SK-N-SH (cell line): ENCODE results near the gene ENDOD1.

Source experiments
- EP300 ChIP-seq, 2 experiments: IDR thresholded peaks; 2 replicates each; pipeline versions ENCODE4 v1.4.0 to v1.6.1; 2012; ENCODE audit warnings: borderline replicate concordance in 1 of 2, low read depth in 1 of 2, low read length in 1 of 2
- GABPA ChIP-seq: IDR thresholded peaks from 2 replicates; pipeline ENCODE4 v1.4.0; 2012; ENCODE audit warnings: low read depth, mild to moderate bottlenecking
- POLR2AphosphoS5 ChIP-seq: IDR thresholded peaks from 2 replicates; pipeline ENCODE4 v1.6.1; 2012; ENCODE audit warnings: low read depth, low read length
- TF ChIP-seq, protein P1 (sequence below): fragments of 200-600 bp; sonication (generic); IDR thresholded peaks from 2 replicates; pipeline ENCODE4 v1.6.1; 2017; ENCODE audit warnings: antibody characterized with exemption, mild to moderate bottlenecking, moderate library complexity
- TF ChIP-seq, protein P2 (sequence below): IDR thresholded peaks from 2 replicates; pipeline ENCODE4 v1.6.1; 2012; ENCODE audit warnings: mild to moderate bottlenecking, low read depth, low read length, moderate library complexity

DNA sequence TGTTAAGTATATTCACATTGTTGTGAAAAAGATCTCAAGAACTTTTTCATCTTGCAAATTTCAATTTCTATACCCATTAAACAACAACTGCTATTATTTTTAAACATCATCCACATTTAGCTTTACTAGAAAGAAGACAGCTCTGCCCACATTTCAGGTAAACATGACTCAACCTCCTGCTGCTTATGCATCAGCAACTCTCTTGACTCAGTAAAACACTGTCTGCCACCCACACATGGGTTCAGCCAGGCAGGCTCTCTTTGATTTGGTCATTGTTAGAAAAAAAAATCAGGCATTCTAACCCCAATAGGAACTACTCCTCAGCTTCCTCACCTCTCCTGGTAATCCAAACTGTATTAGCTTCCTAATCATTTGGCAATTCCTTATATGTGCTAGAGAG is 5.1 kb upstream of the ENDOD1 start:
- TF ChIP-seq, protein P1, sequence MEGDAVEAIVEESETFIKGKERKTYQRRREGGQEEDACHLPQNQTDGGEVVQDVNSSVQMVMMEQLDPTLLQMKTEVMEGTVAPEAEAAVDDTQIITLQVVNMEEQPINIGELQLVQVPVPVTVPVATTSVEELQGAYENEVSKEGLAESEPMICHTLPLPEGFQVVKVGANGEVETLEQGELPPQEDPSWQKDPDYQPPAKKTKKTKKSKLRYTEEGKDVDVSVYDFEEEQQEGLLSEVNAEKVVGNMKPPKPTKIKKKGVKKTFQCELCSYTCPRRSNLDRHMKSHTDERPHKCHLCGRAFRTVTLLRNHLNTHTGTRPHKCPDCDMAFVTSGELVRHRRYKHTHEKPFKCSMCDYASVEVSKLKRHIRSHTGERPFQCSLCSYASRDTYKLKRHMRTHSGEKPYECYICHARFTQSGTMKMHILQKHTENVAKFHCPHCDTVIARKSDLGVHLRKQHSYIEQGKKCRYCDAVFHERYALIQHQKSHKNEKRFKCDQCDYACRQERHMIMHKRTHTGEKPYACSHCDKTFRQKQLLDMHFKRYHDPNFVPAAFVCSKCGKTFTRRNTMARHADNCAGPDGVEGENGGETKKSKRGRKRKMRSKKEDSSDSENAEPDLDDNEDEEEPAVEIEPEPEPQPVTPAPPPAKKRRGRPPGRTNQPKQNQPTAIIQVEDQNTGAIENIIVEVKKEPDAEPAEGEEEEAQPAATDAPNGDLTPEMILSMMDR, result no peak
- no peak for TF ChIP-seq EP300 (IDR thresholded peaks at IDR 0.05; ENCODE audit: borderline replicate concordance in 1 of 2, low read depth in 1 of 2, low read length in 1 of 2)
- TF ChIP-seq, protein P2, sequence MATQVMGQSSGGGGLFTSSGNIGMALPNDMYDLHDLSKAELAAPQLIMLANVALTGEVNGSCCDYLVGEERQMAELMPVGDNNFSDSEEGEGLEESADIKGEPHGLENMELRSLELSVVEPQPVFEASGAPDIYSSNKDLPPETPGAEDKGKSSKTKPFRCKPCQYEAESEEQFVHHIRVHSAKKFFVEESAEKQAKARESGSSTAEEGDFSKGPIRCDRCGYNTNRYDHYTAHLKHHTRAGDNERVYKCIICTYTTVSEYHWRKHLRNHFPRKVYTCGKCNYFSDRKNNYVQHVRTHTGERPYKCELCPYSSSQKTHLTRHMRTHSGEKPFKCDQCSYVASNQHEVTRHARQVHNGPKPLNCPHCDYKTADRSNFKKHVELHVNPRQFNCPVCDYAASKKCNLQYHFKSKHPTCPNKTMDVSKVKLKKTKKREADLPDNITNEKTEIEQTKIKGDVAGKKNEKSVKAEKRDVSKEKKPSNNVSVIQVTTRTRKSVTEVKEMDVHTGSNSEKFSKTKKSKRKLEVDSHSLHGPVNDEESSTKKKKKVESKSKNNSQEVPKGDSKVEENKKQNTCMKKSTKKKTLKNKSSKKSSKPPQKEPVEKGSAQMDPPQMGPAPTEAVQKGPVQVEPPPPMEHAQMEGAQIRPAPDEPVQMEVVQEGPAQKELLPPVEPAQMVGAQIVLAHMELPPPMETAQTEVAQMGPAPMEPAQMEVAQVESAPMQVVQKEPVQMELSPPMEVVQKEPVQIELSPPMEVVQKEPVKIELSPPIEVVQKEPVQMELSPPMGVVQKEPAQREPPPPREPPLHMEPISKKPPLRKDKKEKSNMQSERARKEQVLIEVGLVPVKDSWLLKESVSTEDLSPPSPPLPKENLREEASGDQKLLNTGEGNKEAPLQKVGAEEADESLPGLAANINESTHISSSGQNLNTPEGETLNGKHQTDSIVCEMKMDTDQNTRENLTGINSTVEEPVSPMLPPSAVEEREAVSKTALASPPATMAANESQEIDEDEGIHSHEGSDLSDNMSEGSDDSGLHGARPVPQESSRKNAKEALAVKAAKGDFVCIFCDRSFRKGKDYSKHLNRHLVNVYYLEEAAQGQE, result no peak
- TF ChIP-seq GABPA, result no peak
- TF ChIP-seq POLR2AphosphoS5, result no peak
